ENCODE results near the gene FERMT2.
"Not testable (repeated sequence)": the region's sequence is repeated elsewhere in the genome, so short reads cannot be mapped to it uniquely, and the experiment has no call there.

The FERMT2 gene

DNA sequence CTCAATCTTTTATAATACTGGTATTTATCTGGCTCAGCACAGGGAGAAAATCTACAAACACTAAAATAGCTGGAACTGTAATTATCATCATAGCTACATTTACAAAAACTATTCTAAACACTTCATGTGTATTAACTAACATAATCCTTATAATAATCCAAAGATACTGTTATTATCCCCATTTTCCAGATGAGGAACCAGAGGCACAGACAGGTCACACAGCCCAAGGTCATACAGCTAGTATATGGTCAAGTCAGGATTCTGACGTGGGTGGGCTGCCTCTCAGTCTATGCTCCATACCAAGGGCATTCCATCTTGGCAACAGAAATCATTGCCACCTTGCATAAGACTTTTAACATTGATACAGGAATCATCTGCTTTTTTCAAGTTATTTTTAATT is 11.4 kb downstream of the FERMT2 start:
- no peak for DNase-seq

GRCh38 chr14:52937869-52938268 is 13.0 kb downstream of the FERMT2 start:
- no peak for DNase-seq

- no peak for DNase-seq
Measured at GRCh38 chr14:52937306-52937705, 13.5 kb downstream of the FERMT2 start.

DNA sequence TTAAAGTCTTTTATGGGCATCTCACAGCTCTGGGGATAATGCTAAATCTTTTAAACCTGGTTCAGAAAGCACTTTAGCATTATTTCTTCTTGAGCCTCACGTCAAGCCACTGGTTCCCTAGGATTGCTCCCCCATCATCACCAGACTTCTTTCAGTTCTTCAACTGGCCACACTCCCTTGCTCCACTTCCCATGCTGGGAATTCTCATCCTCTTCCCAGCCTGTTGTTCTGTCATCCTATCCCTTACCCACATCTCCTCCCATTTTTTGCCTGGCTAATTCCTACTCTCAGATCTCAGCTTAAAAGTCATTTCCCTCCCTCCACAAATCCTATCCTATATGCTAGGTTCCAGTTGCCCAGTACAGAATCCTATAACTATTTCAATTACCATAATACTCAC is 14.4 kb downstream of the FERMT2 start:
- DNase-seq, result no peak

DNA sequence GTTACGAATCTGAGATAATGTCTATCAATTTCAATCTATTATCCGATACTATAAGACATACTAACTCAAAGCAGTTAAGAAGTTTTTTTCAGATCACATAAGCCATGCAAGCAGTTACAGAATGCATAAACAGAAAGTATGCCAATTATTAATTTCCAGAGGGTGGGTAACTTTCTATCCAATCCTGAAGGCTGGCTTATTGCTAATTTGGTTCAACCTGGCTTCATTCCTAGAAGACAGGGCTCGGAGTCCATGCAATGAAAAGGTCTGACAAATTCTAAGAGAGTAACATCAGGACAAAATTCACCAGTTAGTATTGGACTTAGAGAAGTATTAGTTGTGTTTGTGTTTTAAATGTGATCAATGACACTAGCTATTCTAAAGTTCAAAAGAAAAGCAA is 15.0 kb downstream of the FERMT2 start:
- DNase-seq, result no peak

DNA sequence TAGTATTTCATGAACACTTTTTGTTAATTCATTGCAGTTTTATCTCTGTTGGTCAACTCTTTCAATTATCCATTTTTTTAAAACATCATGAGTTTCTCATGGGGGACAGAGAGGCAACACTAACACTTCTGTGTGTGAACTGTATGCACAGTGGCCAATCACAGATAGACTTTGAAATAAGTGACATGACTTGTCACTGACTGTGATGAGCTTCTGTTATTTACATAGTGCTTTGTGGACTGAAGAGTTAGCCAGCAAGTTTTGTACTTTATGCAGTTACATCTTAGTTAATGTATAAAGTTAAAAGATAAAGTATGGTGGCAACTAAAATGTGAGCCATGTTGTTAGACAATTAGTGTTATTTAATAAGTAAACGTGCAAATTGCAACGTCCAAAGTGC is 16.1 kb downstream of the FERMT2 start:
- DNase-seq, result no peak

GRCh38 chr14:52929192-52929807 is 21.6 kb downstream of the FERMT2 start:
- DNase-seq, result no peak

GRCh38 chr14:52926953-52927352 is 23.9 kb downstream of the FERMT2 start:
- DNase-seq, result no peak

- DNase-seq, result no peak
Measured at GRCh38 chr14:52923902-52924575, 26.8 kb downstream of the FERMT2 start.

GRCh38 chr14:52922656-52923055 is 28.2 kb downstream of the FERMT2 start:
- no peak for DNase-seq

GRCh38 chr14:52922059-52922458 is 28.8 kb downstream of the FERMT2 start:
- no peak for DNase-seq

- not testable (repeated sequence) for DNase-seq
Measured at GRCh38 chr14:52920411-52920810, 30.4 kb downstream of the FERMT2 start.

GRCh38 chr14:52919971-52920370 is 30.9 kb downstream of the FERMT2 start:
- no peak for DNase-seq

DNA sequence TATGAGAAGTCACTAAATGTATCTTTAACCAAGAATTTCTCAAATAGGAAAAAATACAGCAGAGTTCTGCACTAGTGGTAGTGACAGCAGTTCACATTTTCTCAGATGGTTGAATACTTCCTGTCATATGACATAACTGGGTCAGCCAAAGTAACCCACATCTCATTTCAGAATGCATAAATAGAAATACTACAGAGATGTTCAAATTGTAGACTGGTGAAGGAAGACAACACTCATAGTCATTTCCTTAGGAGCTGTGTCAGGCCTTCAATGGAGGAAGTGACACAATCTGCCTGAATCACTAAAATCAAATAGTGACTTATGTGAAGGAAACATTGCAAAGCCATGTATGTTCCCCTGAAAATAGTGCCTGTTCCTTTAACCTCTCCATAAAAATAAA is 32.4 kb downstream of the FERMT2 start:
- no peak for DNase-seq

GRCh38 chr14:52917735-52918134 is 33.1 kb downstream of the FERMT2 start:
- no peak for DNase-seq

GRCh38 chr14:52914295-52914694 is 36.6 kb downstream of the FERMT2 start:
- DNase-seq, result no peak

GRCh38 chr14:52913271-52913670 is 37.6 kb downstream of the FERMT2 start:
- DNase-seq, result no peak

DNA sequence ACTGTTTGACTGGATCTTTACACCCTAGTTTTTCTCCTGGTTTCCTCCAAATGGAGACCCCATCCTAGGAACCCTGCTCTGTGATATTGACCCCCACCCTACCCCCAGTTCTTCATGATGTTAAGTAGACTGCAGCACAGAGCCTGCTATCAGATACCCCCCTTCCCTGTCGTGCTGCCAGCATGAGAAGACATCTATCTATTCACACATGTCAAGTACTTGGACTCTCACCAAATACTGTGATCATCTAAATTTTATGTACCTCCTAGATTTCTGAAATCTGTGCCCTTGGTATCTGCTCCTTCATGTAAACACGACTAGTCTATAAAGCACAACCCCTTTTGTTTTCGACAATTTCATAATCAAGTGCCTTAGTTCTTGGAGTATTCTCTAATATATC is 38.9 kb downstream of the FERMT2 start:
- no peak for DNase-seq

DNA sequence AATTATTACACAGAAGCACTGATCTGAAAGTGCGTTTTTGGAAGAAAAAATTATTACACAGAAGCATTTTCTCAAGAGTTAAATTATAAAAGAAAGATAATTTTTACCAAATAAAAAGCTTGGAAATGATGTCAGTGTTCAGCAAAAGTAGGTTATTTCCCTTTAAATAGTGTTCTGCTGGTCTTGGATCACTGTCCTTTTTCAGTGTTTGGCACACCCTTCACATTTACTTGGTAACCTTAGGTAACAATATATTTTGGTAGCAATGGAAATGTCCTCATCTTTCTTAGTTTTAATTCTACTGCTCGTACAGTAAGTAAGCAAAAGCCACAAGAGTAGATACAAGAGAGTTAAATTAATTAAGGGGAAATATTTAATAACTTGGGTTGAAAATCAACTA is 40.3 kb downstream of the FERMT2 start:
- DNase-seq, result no peak

GRCh38 chr14:52907949-52908348 is 42.9 kb downstream of the FERMT2 start:
- DNase-seq, result no peak

- DNase-seq, result no peak
Measured at GRCh38 chr14:52906141-52906601, 44.7 kb downstream of the FERMT2 start.

- DNase-seq, result no peak
Measured at GRCh38 chr14:52902971-52903619, 47.8 kb downstream of the FERMT2 start.

- DNase-seq, result no peak
Measured at GRCh38 chr14:52901357-52901980, 49.4 kb downstream of the FERMT2 start.

GRCh38 chr14:52900731-52901130 is 50.1 kb downstream of the FERMT2 start:
- DNase-seq, result no peak
